OCI-LY1 (cell line): ENCODE results near the gene DKK3.

Experiments used
- H2AFZ ChIP-seq: fragments of 200-600 bp; sonication (generic), shearing (Covaris generic); 2 replicates; pipeline ENCODE4 v1.6.0; 2014; ENCODE audit warnings: antibody characterized with exemption, mild to moderate bottlenecking, low read length
- H3F3A ChIP-seq: fragments of 200-600 bp; sonication (generic), shearing (Covaris generic); 2 replicates; pipeline ENCODE4 v1.6.0; 2014; ENCODE audit warnings: mild to moderate bottlenecking, antibody characterized with exemption, low read length, moderate library complexity; ENCODE audit not compliant: insufficient read depth
- H3K27ac ChIP-seq: fragments of 200-600 bp; sonication (generic); 2 replicates; pipeline ENCODE4 v1.5.1; 2014; ENCODE audit warnings: low read length, mixed run types, mild to moderate bottlenecking, low read depth; ENCODE audit not compliant: poor library complexity, severe bottlenecking
- H3K27me3 ChIP-seq: fragments of 200-600 bp; sonication (generic); 2 replicates; pipeline ENCODE4 v1.6.0; 2014; ENCODE audit warnings: antibody characterized with exemption, mild to moderate bottlenecking, low read length, moderate library complexity; ENCODE audit not compliant: insufficient read depth
- H3K36me3 ChIP-seq: fragments of 200-600 bp; sonication (generic); 2 replicates; pipeline ENCODE4 v1.6.1; 2014; ENCODE audit warnings: mild to moderate bottlenecking, antibody characterized with exemption, low read length, moderate library complexity, mixed read lengths; ENCODE audit not compliant: insufficient read depth
- H3K4me1 ChIP-seq: fragments of 200-600 bp; sonication (generic); 2 replicates; pipeline ENCODE4 v1.5.1; 2014; ENCODE audit warnings: mild to moderate bottlenecking, low read length, moderate library complexity; ENCODE audit not compliant: insufficient read depth, severe bottlenecking
- H3K4me2 ChIP-seq: fragments of 200-600 bp; sonication (generic), shearing (Covaris generic); 2 replicates; pipeline ENCODE4 v1.6.1; 2014; ENCODE audit warnings: low read length
- H3K4me3 ChIP-seq: fragments of 200-600 bp; sonication (generic); 2 replicates; pipeline ENCODE4 v1.5.1; 2014; ENCODE audit warnings: low read length, low read depth, mild to moderate bottlenecking, mixed read lengths; ENCODE audit not compliant: poor library complexity, severe bottlenecking
- H3K79me2 ChIP-seq: fragments of 200-600 bp; shearing (Covaris generic); 2 replicates; pipeline ENCODE4 v1.6.1; 2016; ENCODE audit warnings: mixed run types, low read length, mixed read lengths; ENCODE audit not compliant: insufficient read depth
- H3K9ac ChIP-seq: fragments of 200-600 bp; sonication (generic), shearing (Covaris generic); 2 replicates; pipeline ENCODE4 v1.6.1; 2014; ENCODE audit warnings: mild to moderate bottlenecking, low read length, mixed read lengths
- H3K9me2 ChIP-seq: fragments of 200-600 bp; sonication (generic), shearing (Covaris generic); 2 replicates; pipeline ENCODE4 v1.6.1; 2014; ENCODE audit warnings: low read depth, mild to moderate bottlenecking, low read length, mixed read lengths
- H3K9me3 ChIP-seq: fragments of 200-600 bp; shearing (Covaris generic); 2 replicates; pipeline ENCODE4 v1.6.1; 2014; ENCODE audit warnings: low read length, mixed read lengths
- H4K20me1 ChIP-seq: fragments of 200-600 bp; sonication (generic), shearing (Covaris generic); 2 replicates; pipeline ENCODE4 v1.6.0; 2016; ENCODE audit warnings: mild to moderate bottlenecking, low read length; ENCODE audit not compliant: insufficient read depth
- EZH2 ChIP-seq: fragments of 200-600 bp; sonication (generic), shearing (Covaris generic); IDR thresholded peaks from 2 replicates; pipeline ENCODE4 v1.8.0; 2017; ENCODE audit warnings: borderline replicate concordance, mixed run types, mild to moderate bottlenecking, antibody characterized with exemption, low read length, moderate library complexity, mixed read lengths
- TF ChIP-seq, protein P1 (sequence below): fragments of 200-600 bp; sonication (generic), shearing (Covaris generic); IDR thresholded peaks from 2 replicates; pipeline ENCODE4 v1.5.1; 2017; ENCODE audit warnings: mild to moderate bottlenecking, antibody characterized with exemption, low read length, moderate library complexity, mixed read lengths

Gene DKK3

DNA sequence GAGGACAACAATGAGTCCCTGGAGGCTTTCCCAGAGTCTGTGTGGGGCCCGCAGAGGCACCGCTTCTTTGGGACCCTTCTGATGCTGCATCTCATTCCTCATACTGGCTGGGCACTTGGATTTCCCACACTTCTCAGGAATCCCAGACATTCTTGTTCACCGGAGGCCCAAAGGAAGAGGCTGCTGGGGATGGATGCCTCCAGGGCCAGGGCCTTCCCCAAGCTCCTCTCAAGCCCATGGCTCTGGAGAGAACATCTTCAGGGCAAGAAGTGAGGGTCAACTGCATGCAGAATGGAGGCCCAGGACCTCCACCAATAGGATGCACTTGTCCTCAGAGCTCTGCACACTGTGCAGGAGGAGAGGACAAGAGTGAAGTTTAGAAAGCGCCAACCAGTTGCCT is 34.6 kb downstream of the DKK3 start:
- H3K9ac ChIP-seq, result no peak overlapping the region
- H3K4me2 ChIP-seq, result no peak overlapping the region
- TF ChIP-seq EZH2, result no peak
- TF ChIP-seq, protein P1, sequence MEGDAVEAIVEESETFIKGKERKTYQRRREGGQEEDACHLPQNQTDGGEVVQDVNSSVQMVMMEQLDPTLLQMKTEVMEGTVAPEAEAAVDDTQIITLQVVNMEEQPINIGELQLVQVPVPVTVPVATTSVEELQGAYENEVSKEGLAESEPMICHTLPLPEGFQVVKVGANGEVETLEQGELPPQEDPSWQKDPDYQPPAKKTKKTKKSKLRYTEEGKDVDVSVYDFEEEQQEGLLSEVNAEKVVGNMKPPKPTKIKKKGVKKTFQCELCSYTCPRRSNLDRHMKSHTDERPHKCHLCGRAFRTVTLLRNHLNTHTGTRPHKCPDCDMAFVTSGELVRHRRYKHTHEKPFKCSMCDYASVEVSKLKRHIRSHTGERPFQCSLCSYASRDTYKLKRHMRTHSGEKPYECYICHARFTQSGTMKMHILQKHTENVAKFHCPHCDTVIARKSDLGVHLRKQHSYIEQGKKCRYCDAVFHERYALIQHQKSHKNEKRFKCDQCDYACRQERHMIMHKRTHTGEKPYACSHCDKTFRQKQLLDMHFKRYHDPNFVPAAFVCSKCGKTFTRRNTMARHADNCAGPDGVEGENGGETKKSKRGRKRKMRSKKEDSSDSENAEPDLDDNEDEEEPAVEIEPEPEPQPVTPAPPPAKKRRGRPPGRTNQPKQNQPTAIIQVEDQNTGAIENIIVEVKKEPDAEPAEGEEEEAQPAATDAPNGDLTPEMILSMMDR, result no peak

DNA sequence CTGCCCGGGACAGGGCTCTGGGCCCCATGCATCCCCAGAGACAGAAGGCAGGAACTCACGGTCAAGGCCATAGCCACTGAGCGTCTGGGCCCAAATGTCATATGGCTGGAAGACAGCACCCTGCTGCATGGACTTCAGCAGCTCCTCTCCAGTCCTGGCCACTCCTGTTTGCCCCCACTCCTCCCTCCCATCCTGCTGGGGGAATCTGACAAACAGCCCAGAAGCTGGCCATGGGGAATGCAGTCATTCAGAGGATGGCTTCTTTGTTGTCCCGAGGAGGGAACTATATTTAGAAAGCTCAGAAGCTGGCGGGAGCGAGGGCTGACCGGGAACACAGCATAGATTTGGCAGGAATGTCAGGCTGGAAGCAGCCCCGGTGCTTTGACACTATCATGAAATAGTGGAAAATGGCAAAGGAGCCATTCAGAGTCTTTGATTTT is 35.0 kb downstream of the DKK3 start:
- Histone ChIP-seq H4K20me1 (no peaks in the 10 kb centered on the region), H3K4me2 (no peak overlapping the region), H3K79me2 (no peaks in the 10 kb centered on the region), H3K9me2 (no peaks in the 10 kb centered on the region), H3F3A (no peaks in the 10 kb centered on the region), H2AFZ (no peak overlapping the region), H3K9ac (no peak overlapping the region), H3K9me3 (no peaks in the 10 kb centered on the region), H3K27me3 (0 out of 2 replicates have a peak, but pooled peaks cover 4% of the 10 kb centered on the region), H3K27ac (no peak overlapping the region), H3K4me1 (no peaks in the 10 kb centered on the region), H3K36me3 (no peaks in the 10 kb centered on the region), H3K4me3 (no peak overlapping the region)
- no peak for TF ChIP-seq EZH2
- TF ChIP-seq, protein P1, result no peak

More for the DNA sequence above, 34.6 kb downstream of the DKK3 start:
- H3K4me1 ChIP-seq, result no peaks in the 10 kb centered on the region
- H4K20me1 ChIP-seq, result no peaks in the 10 kb centered on the region
- H3K9me2 ChIP-seq, result no peaks in the 10 kb centered on the region
- H3K79me2 ChIP-seq, result no peaks in the 10 kb centered on the region
- H3F3A ChIP-seq, result no peaks in the 10 kb centered on the region
- H2AFZ ChIP-seq, result no peak overlapping the region
- H3K9me3 ChIP-seq, result no peaks in the 10 kb centered on the region
- H3K36me3 ChIP-seq, result no peaks in the 10 kb centered on the region
- H3K27me3 ChIP-seq, result 0 out of 2 replicates have a peak, but pooled peaks cover 4% of the 10 kb centered on the region
- H3K27ac ChIP-seq, result no peak overlapping the region
- H3K4me3 ChIP-seq, result no peak overlapping the region

DNA sequence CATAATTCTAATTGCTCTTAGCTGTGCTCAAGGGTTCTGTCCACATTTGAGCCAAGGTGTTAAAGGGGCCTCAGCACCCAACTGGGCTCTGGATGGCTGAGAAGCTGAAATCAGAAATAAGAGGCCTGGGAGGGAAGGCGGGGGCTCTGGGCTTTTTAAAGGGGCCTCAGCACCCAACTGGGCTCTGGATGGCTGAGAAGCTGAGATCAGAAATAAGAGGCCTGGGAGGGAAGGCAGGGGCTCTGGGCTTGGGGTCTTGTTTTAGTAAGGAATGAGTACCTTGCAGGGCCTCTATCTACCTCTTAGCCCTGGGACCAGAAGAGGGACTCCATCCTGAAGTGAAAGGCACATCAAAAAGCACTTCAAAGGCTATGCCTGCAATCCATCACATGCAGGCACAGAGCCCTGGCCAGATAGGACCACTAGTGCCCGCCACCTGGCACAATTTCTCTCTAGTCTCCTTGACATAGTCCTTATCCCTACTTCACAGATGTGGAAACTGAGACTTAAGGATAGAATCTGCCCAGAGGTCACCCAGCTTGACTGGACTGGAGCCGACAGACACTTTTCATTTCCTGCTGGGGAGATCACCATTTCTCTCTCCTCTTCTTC is 35.6 kb downstream of the DKK3 start:
- Histone ChIP-seq H3K4me2 (no peak overlapping the region), H3K4me1 (no peaks in the 10 kb centered on the region), H3K9me3 (no peaks in the 10 kb centered on the region)

More for the DNA sequence above, 35.6 kb downstream of the DKK3 start:
- no peak overlapping the region for H2AFZ ChIP-seq
- H3K27ac ChIP-seq, result no peak overlapping the region
- H4K20me1 ChIP-seq, result no peaks in the 10 kb centered on the region
- H3F3A ChIP-seq, result no peaks in the 10 kb centered on the region
- H3K9me2 ChIP-seq, result no peaks in the 10 kb centered on the region
- H3K36me3 ChIP-seq, result no peaks in the 10 kb centered on the region
- no peak overlapping the region for H3K9ac ChIP-seq
- 0 out of 2 replicates have a peak, but pooled peaks cover 4% of the 10 kb centered on the region for H3K27me3 ChIP-seq
- no peak for TF ChIP-seq EZH2
- TF ChIP-seq, protein P1, result no peak
- no peak overlapping the region for H3K4me3 ChIP-seq
- H3K79me2 ChIP-seq, result no peaks in the 10 kb centered on the region
